Measurements from ENCODE around the gene NOBOX. TPM values are rescaled to one million over a fixed set of nuclear protein-coding genes. Genes with fewer than 3 reads are reported as not detected.
A peak's percentile ranks its signal among the peaks of the same experiment; 100 is the strongest.
"Not testable (repeated sequence)": the region's sequence is repeated elsewhere in the genome, so short reads cannot be mapped to it uniquely, and the experiment has no call there.

NOBOX gene
- total and polyA plus RNA-seq, 11 donors, result not detected

GRCh38 chr7:144438759-144439158 is 35.3 kb upstream of the NOBOX start:
- WGBS, 4 donors, result 79 to 91% (median 87%) methylated on average over 3 of the region's 3 CpGs
- DNase-seq, result no peak
- no peak for ATAC-seq
- Histone ChIP-seq H3K4me3 (no peak overlapping the region), H3K9me3 (no peaks in the 10 kb centered on the region), H3K36me3 (no peaks in the 10 kb centered on the region), H3K27ac (no peak overlapping the region), H3K4me1 (no peaks in the 10 kb centered on the region), H3K27me3 (peaks cover 0 to 4% (median 0%) of the 10 kb centered on the region in 9 donors)
- intact Hi-C loops (cut with DNase I), result loop anchor here in 1 of 10 donors (5.0 kb wide), 1 partner anchor 261 kb away; no protein-coding TSS in a partner anchor
- no peak for TF ChIP-seq CTCF (IDR thresholded peaks at IDR 0.05)
- TF ChIP-seq POLR2A (IDR thresholded peaks at IDR 0.05), result no peak

- 76 to 82% (median 80%) methylated on average over 4 of the region's 4 CpGs for WGBS, 4 donors
- Histone ChIP-seq H3K36me3 (no peaks in the 10 kb centered on the region), H3K4me3 (no peak overlapping the region), H3K4me1 (no peaks in the 10 kb centered on the region), H3K27ac (no peak overlapping the region), H3K27me3 (peaks cover 0 to 4% (median 0%) of the 10 kb centered on the region in 9 donors), H3K9me3 (no peaks in the 10 kb centered on the region)
- no peak for TF ChIP-seq POLR2A (IDR thresholded peaks at IDR 0.05)
- peak; percentile 28 to 69 (median 52) for TF ChIP-seq CTCF (IDR thresholded peaks at IDR 0.05)
- intact Hi-C loops (cut with DNase I), result loop anchor here in 1 of 10 donors (5.0 kb wide), 1 partner anchor 260 kb away; no protein-coding TSS in a partner anchor
- peak in 2 of 5 donors; percentile 27 to 30 for DNase-seq
- peak in 2 of 4 donors; percentile 47 to 49 for ATAC-seq
Measured at GRCh38 chr7:144437370-144438191, 34.1 kb upstream of the NOBOX start.

- Histone ChIP-seq H3K27ac (no peak overlapping the region), H3K4me1 (no peaks in the 10 kb centered on the region), H3K4me3 (no peak overlapping the region), H3K9me3 (no peaks in the 10 kb centered on the region), H3K36me3 (no peaks in the 10 kb centered on the region), H3K27me3 (peaks cover 0 to 4% (median 0%) of the 10 kb centered on the region in 9 donors)
- WGBS, 4 donors, result 74 to 82% (median 77%) methylated on average over 9 of the region's 9 CpGs
- intact Hi-C loops (cut with DNase I), result loop anchor here in 1 of 10 donors (5.0 kb wide), 1 partner anchor 259 kb away; no protein-coding TSS in a partner anchor
- no peak for TF ChIP-seq CTCF (IDR thresholded peaks at IDR 0.05)
- no peak for TF ChIP-seq POLR2A (IDR thresholded peaks at IDR 0.05)
- ATAC-seq (no peak), DNase-seq (no peak)
Measured at GRCh38 chr7:144436500-144436899, 33.0 kb upstream of the NOBOX start.

- 58 to 65% (median 62%) methylated on average over 2 of the region's 2 CpGs for WGBS, 4 donors
- H3K4me3 ChIP-seq, result no peak overlapping the region
- peaks cover 0 to 28% (median 0%) of the 10 kb centered on the region in 12 donors for H3K9me3 ChIP-seq
- H3K36me3 ChIP-seq, result no peaks in the 10 kb centered on the region
- H3K27me3 ChIP-seq, result no peaks in the 10 kb centered on the region
- intact Hi-C loops (cut with DNase I), result no loop called here
- H3K4me1 ChIP-seq, result no peaks in the 10 kb centered on the region
- ATAC-seq, result no peak
- TF ChIP-seq CTCF (IDR thresholded peaks at IDR 0.05), result no peak
- TF ChIP-seq POLR2A (IDR thresholded peaks at IDR 0.05), result no peak
- no peak for DNase-seq
- no peak overlapping the region for H3K27ac ChIP-seq
Measured at GRCh38 chr7:144428431-144428830, 24.9 kb upstream of the NOBOX start.

GRCh38 chr7:144427539-144427938 is 24.0 kb upstream of the NOBOX start:
- DNase-seq; H3K4me1 ChIP-seq; ATAC-seq; H3K27me3 ChIP-seq; intact Hi-C loops (cut with DNase I); H3K36me3 ChIP-seq; H3K4me3 ChIP-seq; H3K27ac ChIP-seq: not testable (repeated sequence)
- H3K9me3 ChIP-seq, result peaks cover 0 to 28% (median 0%) of the 10 kb centered on the region in 12 donors
- 39 to 42% (median 40%) methylated on average over 2 of the region's 2 CpGs for WGBS, 4 donors

GRCh38 chr7:144418931-144419330 is 15.4 kb upstream of the NOBOX start:
- not testable (repeated sequence) for ATAC-seq
- whole genome bisulfite sequencing, 4 donors, result 86 to 93% (median 89%) methylated on average over 4 of the region's 4 CpGs

More at GRCh38 chr7:144418931-144419330, 15.4 kb upstream of the NOBOX start:
- H3K4me1 ChIP-seq; intact Hi-C loops (cut with DNase I); H3K4me3 ChIP-seq; H3K36me3 ChIP-seq; H3K27me3 ChIP-seq; DNase-seq; H3K27ac ChIP-seq; H3K9me3 ChIP-seq: not testable (repeated sequence)
